GM21723 (cell line): ENCODE results near the gene FOXN1.
"Not testable (repeated sequence)": the region's sequence is repeated elsewhere in the genome, so short reads cannot be mapped to it uniquely, and the experiment has no call there.

Source experiments
- ATAC-seq: cut with Tn5 transposase; IDR thresholded peaks from one replicate; pipeline ENCODE4 v1.9.1; 2021; ENCODE audit warnings: mild to moderate bottlenecking, moderate library complexity; ENCODE audit not compliant: unreplicated experiment

FOXN1 gene, protein sequence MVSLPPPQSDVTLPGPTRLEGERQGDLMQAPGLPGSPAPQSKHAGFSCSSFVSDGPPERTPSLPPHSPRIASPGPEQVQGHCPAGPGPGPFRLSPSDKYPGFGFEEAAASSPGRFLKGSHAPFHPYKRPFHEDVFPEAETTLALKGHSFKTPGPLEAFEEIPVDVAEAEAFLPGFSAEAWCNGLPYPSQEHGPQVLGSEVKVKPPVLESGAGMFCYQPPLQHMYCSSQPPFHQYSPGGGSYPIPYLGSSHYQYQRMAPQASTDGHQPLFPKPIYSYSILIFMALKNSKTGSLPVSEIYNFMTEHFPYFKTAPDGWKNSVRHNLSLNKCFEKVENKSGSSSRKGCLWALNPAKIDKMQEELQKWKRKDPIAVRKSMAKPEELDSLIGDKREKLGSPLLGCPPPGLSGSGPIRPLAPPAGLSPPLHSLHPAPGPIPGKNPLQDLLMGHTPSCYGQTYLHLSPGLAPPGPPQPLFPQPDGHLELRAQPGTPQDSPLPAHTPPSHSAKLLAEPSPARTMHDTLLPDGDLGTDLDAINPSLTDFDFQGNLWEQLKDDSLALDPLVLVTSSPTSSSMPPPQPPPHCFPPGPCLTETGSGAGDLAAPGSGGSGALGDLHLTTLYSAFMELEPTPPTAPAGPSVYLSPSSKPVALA

GRCh38 chr17:28505986-28506665 lies at the start of gene FOXN1:
Gene FOXN1 (plus strand): TSS chr17:28506348. CDS start chr17:28523970, 17,622 bp downstream.
- ATAC-seq = no peak

DNA sequence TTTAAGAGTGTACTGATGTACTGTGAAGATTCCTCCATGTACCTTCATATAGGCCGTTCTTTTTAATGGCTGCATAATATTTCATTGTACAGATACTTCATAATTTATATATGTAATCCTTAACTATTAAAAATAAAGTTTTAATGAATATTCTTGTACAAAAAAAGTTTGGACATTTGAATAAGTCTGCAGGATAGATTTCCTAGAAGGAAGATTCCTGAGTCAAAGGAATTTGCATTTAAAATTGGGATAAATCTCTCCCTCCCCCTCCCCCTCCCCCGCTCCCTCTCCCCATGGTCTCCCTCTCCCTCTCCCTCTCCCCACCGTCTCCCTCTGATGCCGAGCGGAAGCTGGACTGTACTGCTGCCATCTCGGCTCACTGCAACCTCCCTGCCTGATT lies 48.3 kb upstream of the FOXN1 start:
- ATAC-seq = no peak

GRCh38 chr17:28458881-28459280 lies 47.3 kb upstream of the FOXN1 start:
- ATAC-seq = not testable (repeated sequence)

GRCh38 chr17:28460901-28461300 lies 45.2 kb upstream of the FOXN1 start:
- no peak for ATAC-seq

DNA sequence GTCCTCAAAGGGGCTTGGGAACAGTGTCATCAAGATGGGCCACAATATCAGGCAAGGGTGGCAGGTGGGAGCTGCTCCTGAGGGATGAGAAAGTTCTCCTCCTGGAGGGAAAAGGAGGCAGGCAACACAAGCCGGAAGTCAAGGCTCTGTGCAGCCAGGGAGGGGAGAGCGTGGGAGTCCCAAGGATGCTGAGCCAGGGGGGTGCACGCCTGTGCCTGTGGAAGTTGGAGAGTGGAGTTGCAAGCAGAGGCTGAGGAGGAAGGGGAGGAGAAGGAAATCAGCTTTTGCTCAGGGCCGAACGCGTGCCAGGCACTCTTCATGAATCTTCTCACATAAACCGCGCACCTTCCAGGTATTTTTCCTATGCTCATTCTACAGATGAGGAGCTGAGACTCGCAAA lies 40.1 kb upstream of the FOXN1 start:
- ATAC-seq = no peak

- no peak for ATAC-seq
Observed at GRCh38 chr17:28466521-28467048, 39.6 kb upstream of the FOXN1 start.

GRCh38 chr17:28467456-28468025 lies 38.6 kb upstream of the FOXN1 start:
- no peak for ATAC-seq

- ATAC-seq = not testable (repeated sequence)
Observed at GRCh38 chr17:28468033-28468735, 38.0 kb upstream of the FOXN1 start.

GRCh38 chr17:28468781-28469180 lies 37.4 kb upstream of the FOXN1 start:
- ATAC-seq = no peak

DNA sequence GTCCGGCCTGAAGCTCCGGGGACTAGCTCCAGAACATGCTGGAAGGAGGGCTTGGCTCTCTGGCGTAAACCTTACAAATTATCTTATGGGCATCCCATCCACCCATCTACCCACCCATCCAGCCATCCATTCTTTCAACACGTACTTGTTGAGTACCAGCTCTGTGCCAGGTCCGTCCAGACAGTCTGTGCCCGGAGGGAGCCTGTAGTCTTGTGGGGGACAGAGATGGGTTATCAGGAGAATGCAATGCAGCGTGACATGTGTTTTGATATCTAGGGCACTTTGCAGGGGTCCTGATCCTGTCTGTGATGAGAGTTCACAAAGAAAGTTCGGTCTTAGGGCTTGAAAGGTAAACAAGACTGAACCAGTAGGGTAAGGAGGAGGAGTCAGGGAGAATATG lies 36.8 kb upstream of the FOXN1 start:
- ATAC-seq = no peak

DNA sequence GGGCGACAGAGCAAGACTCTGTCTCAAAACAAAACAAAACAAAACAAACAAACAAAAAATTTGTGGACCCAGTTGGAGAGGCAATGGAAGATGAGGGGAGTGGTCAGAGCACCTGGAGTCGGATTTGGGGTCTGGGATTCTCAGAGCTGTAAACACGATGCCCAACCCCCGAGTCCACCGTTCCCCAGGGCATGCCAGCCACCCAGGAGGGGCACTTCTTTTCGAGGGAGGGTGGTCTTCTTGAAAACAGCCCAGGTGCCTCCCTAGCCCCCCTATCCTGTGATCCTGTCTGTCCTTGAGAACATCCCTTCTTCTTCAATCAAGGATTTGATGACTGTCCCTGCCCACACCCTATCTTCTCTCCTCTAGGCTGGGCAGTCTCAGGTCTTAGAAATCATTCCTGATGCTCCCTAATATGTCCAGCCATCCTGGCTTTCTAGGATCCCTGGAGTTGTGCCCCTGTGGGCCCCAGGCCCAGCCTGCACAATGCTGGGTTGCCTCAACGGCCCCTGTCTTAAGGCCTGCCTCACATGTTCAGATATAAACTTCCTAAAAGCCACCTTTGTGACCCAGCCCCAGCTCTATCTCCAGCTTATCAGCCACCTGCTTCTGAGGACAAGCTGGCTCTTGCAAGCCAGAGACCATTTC lies 35.8 kb upstream of the FOXN1 start:
- no peak for ATAC-seq

DNA sequence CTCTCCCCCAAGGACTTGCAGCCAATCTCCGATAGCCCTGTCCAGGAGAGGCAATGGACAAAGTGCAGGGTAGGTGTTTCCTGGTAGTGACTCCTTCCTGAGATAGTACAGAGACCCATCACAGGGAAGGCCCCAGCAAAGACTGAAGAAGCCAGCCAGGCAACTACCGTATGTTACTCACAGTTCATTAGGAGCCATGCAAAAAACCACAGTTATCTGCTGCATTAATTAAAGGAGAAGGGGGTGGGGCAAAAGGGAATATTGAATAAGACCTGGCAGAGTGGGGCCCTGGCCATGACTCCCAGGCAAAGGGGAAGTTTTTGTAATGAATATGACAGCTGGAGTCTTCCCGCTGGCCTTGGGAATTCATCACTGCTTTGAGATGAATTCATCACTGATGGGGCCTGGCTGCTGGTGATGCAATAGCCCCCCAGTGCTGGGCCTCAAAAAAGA lies 35.2 kb upstream of the FOXN1 start:
- ATAC-seq = no peak

GRCh38 chr17:28471531-28472342 lies 34.4 kb upstream of the FOXN1 start:
- no peak for ATAC-seq

GRCh38 chr17:28472871-28473497 lies 33.2 kb upstream of the FOXN1 start:
- ATAC-seq = no peak

DNA sequence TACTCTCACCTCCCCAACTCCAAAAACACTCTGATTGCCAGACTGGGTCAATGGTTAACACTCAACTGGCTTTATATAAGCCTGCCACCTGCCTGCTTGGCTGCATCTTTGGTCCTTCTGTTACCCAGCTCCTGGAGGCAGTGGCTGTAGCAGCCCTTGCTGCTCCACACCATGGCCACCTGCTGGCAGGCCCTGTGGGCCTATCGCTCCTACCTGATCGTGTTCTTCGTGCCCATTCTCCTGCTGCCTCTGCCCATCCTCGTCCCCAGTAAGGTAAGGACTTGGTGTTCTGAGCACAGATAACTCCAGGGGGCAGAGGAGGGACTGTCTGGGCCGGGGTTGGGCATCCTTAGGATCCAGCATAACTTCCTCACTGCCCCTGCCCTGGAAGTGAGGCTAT lies 32.6 kb upstream of the FOXN1 start, which contains the start of gene SLC13A2:
Gene SLC13A2, plus strand, starts transcription at position 103 of the 400 bp plus-strand sequence. Its CDS starts 69 bp downstream, at position 172.
- no peak for ATAC-seq

- ATAC-seq = no peak
Observed at GRCh38 chr17:28474111-28474531, 32.0 kb upstream of the FOXN1 start.

- ATAC-seq = no peak
Observed at GRCh38 chr17:28475151-28475900, 30.8 kb upstream of the FOXN1 start.
